Measurements from ENCODE around the gene LRRC42.
A peak's percentile ranks its signal among the peaks of the same experiment; 100 is the strongest.

The LRRC42 gene

DNA sequence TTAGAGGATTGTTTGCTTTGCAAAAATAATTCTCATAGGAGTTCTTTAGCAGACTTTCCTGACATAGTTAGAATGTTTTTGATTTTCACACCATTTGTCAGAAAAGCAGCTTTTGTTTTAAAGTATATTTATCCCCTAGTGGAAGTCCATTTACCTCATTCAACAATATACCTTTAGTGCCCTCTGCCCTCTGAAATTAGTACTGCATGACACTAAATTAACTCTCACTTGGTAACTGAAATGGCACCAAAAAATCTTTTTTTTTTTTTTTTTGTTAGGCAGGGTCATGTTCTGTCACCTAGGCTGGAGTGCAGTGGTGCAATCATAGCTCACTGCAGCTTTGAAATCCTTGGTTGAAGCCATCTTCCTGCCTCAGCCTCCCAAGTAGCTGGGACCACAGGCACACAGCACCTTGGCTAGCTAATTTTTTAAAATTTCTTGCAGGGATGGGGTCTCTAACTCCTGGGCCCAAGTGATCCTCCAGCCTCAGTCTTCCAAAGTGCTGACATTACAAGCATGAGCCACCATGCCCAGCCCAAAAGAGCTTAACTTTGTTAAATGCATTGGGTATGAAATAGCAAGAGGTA, 13.6 kb downstream of the LRRC42 start:
- ChIA-PET CTCF (interaction anchor here (0.6 to 3.7 kb wide), 48 partner anchors 9 to 1806 kb away, joined by 3 to 58 read pairs (median 4); partner anchors contain the start of genes DIO1, IFT25 and TMEM59), POLR2A (interaction anchor here (0.6 to 2.6 kb wide), 3 partner anchors 11 to 93 kb away, joined by 3 to 15 read pairs (median 4); partner anchors contain the start of genes IFT25, LRRC42 and TMEM59)
- no peaks in the 10 kb centered on the region for H3K4me1 ChIP-seq (ENCODE audit: control insufficient read depth, insufficient read depth, low read length)
- no peaks in the 10 kb centered on the region for H3K9me3 ChIP-seq (ENCODE audit: control insufficient read depth, insufficient read depth, low read depth, low read length)
- TF ChIP-seq ZNF561 (tag by site-specific recombination; IDR thresholded peaks at IDR 0.05; ENCODE audit: borderline replicate concordance) (no peak), ZFP69B (tag by site-specific recombination; IDR thresholded peaks at IDR 0.05) (no peak), YY2 (tag by site-specific recombination; IDR thresholded peaks at IDR 0.05) (no peak), ZNF221 (tag by site-specific recombination; IDR thresholded peaks at IDR 0.05; ENCODE audit: borderline replicate concordance) (no peak), ZNF394 (tag by site-specific recombination; IDR thresholded peaks at IDR 0.05; ENCODE audit: borderline replicate concordance) (no peak), ZNF654 (tag by site-specific recombination; IDR thresholded peaks at IDR 0.05; ENCODE audit: low read depth) (peak; percentile 35), SCRT1 (tag by site-specific recombination; IDR thresholded peaks at IDR 0.05; ENCODE audit: borderline replicate concordance) (no peak)
- TF ChIP-seq, protein P1, sequence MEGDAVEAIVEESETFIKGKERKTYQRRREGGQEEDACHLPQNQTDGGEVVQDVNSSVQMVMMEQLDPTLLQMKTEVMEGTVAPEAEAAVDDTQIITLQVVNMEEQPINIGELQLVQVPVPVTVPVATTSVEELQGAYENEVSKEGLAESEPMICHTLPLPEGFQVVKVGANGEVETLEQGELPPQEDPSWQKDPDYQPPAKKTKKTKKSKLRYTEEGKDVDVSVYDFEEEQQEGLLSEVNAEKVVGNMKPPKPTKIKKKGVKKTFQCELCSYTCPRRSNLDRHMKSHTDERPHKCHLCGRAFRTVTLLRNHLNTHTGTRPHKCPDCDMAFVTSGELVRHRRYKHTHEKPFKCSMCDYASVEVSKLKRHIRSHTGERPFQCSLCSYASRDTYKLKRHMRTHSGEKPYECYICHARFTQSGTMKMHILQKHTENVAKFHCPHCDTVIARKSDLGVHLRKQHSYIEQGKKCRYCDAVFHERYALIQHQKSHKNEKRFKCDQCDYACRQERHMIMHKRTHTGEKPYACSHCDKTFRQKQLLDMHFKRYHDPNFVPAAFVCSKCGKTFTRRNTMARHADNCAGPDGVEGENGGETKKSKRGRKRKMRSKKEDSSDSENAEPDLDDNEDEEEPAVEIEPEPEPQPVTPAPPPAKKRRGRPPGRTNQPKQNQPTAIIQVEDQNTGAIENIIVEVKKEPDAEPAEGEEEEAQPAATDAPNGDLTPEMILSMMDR (tag by site-specific recombination; IDR thresholded peaks at IDR 0.05): peak; percentile 34; the same call in 1 of the 2 replicates
- H3K27ac ChIP-seq (ENCODE audit: extremely low read depth, low read depth, low read length): no peak overlapping the region
- peaks cover 13 to 78% of the 10 kb centered on the region in 2 experiments; a peak in 2 of 3 replicates for H3K36me3 ChIP-seq (ENCODE audit: control insufficient read depth in 2 of 2, insufficient read depth in 1 of 2, low read length in 2 of 2)
- no peak overlapping the region for H3K4me3 ChIP-seq (ENCODE audit: low read depth, low read length)

- Histone ChIP-seq H3K4me3 (ENCODE audit: low read depth, low read length) (no peak overlapping the region), H3K27ac (ENCODE audit: extremely low read depth, low read depth, low read length) (no peak overlapping the region), H3K36me3 (ENCODE audit: control insufficient read depth in 2 of 2, insufficient read depth in 1 of 2, low read length in 2 of 2) (peaks cover 18 to 86% of the 10 kb centered on the region in 2 experiments), H3K9me3 (ENCODE audit: control insufficient read depth, insufficient read depth, low read depth, low read length) (no peaks in the 10 kb centered on the region), H3K4me1 (ENCODE audit: control insufficient read depth, insufficient read depth, low read length) (no peaks in the 10 kb centered on the region)
- POLR2A ChIA-PET: no interaction called here
- TF ChIP-seq ZNF211 (tag by site-specific recombination; IDR thresholded peaks at IDR 0.05; ENCODE audit: low read depth): no peak
- no peak for TF ChIP-seq FEZF1 (tag by site-specific recombination; IDR thresholded peaks at IDR 0.05)
- no peak for TF ChIP-seq ZBTB17 (tag by site-specific recombination; IDR thresholded peaks at IDR 0.05)
- no peak for TF ChIP-seq OSR2 (tag by site-specific recombination; IDR thresholded peaks at IDR 0.05)
- no peak for TF ChIP-seq ZFHX2 (tag by site-specific recombination; conservative IDR thresholded peaks at IDR 0.05)
- no peak for TF ChIP-seq ZBTB8A (tag by site-specific recombination; IDR thresholded peaks at IDR 0.05)
- TF ChIP-seq ZNF266 (tag by site-specific recombination; IDR thresholded peaks at IDR 0.05; ENCODE audit: low read depth): no peak
- TF ChIP-seq ZNF777 (tag by site-specific recombination; IDR thresholded peaks at IDR 0.05; ENCODE audit: borderline replicate concordance): no peak
- TF ChIP-seq ZNF707 (tag by site-specific recombination; IDR thresholded peaks at IDR 0.05): no peak
- no peak for TF ChIP-seq ZBTB26 (tag by site-specific recombination; optimal IDR thresholded peaks at IDR 0.05)
- TF ChIP-seq ZNF311 (tag by site-specific recombination; IDR thresholded peaks at IDR 0.05; ENCODE audit: borderline replicate concordance): no peak
- no peak for TF ChIP-seq ZNF626 (tag by site-specific recombination; IDR thresholded peaks at IDR 0.05)
- TF ChIP-seq ZNF23 (tag by site-specific recombination; IDR thresholded peaks at IDR 0.05; ENCODE audit: borderline replicate concordance): no peak
- TF ChIP-seq ZNF596 (tag by site-specific recombination; IDR thresholded peaks at IDR 0.05): no peak
- TF ChIP-seq ZNF843 (tag by site-specific recombination; IDR thresholded peaks at IDR 0.05): no peak
- TF ChIP-seq ZNF114 (tag by site-specific recombination; IDR thresholded peaks at IDR 0.05): no peak
- no peak for TF ChIP-seq KLF1 (tag by site-specific recombination; IDR thresholded peaks at IDR 0.05)
- no peak for TF ChIP-seq ZNF248 (tag by site-specific recombination; IDR thresholded peaks at IDR 0.05)
- CTCF ChIA-PET: interaction anchor here (0.5 to 1.0 kb wide), 3 partner anchors 84 to 606 kb away, joined by 3 to 4 read pairs (median 4); no protein-coding TSS in a partner anchor
Observed at GRCh38 chr1:53962395-53962794, 16.2 kb downstream of the LRRC42 start.
